Neural cell (in vitro differentiated cells): ENCODE results near the gene SLC32A1. TPM values are rescaled to one million over a fixed set of nuclear protein-coding genes. Genes with fewer than 3 reads are reported as not detected.

Experiments used
- H2AFZ ChIP-seq: fragments of 200-600, 300-800 bp; sonication (generic), shearing (Covaris generic); 2 replicates; pipeline ENCODE4 v1.6.0; 2014; ENCODE audit warnings: low read depth, mild to moderate bottlenecking, antibody characterized with exemption, low read length, moderate library complexity
- H3F3A ChIP-seq: fragments of 200-600 bp; shearing (Covaris generic); 2 replicates; pipeline ENCODE4 v1.6.1; 2016; ENCODE audit warnings: mild to moderate bottlenecking, moderate library complexity, mixed read lengths, antibody characterized with exemption, low read length; ENCODE audit not compliant: insufficient read depth, poor library complexity, severe bottlenecking
- H3K27ac ChIP-seq: fragments of 200-600, 300-800 bp; sonication (generic), shearing (Covaris generic); 2 replicates; pipeline ENCODE4 v1.5.1; 2014; ENCODE audit warnings: mild to moderate bottlenecking, low read length, moderate library complexity
- H3K27me3 ChIP-seq: fragments of 300-800, 200-600 bp; sonication (generic), shearing (Covaris generic); 2 replicates; pipeline ENCODE4 v1.6.0; 2014; ENCODE audit warnings: mild to moderate bottlenecking, low read depth, low read length, moderate library complexity; ENCODE audit not compliant: insufficient read depth
- H3K36me3 ChIP-seq: fragments of 300-800, 200-600 bp; sonication (generic), shearing (Covaris generic); 2 replicates; pipeline ENCODE4 v1.5.1; 2014; ENCODE audit warnings: mild to moderate bottlenecking, antibody characterized with exemption, low read length, moderate library complexity; ENCODE audit not compliant: insufficient read depth
- H3K4me2 ChIP-seq: fragments of 300-800, 200-600 bp; sonication (generic), shearing (Covaris generic); 2 replicates; pipeline ENCODE4 v1.6.0; 2014; ENCODE audit warnings: mild to moderate bottlenecking, low read length
- H3K4me3 ChIP-seq: fragments of 300-800, 200-600 bp; sonication (generic), shearing (Covaris generic); 2 replicates; pipeline ENCODE4 v1.5.1; 2014; ENCODE audit warnings: mild to moderate bottlenecking, low read length, moderate library complexity
- H3K79me2 ChIP-seq: fragments of 200-600 bp; shearing (Covaris generic); replicated peaks from 2 replicates; pipeline ENCODE4 v1.6.0; 2014; ENCODE audit warnings: mild to moderate bottlenecking, low read length, moderate library complexity; ENCODE audit not compliant: insufficient read depth
- H3K9ac ChIP-seq: fragments of 300-800, 200-600 bp; sonication (generic), shearing (Covaris generic); 2 replicates; pipeline ENCODE4 v1.6.1; 2016; ENCODE audit warnings: mild to moderate bottlenecking, low read length, mixed read lengths
- H3K9me2 ChIP-seq: fragments of 200-600 bp; shearing (Covaris generic); 2 replicates; pipeline ENCODE4 v1.6.1; 2016; ENCODE audit warnings: mild to moderate bottlenecking, low read length, mixed read lengths; ENCODE audit not compliant: insufficient read depth
- H3K9me3 ChIP-seq: fragments of 200-600, 300-800 bp; sonication (generic), shearing (Covaris generic); 2 replicates; pipeline ENCODE4 v1.6.1; 2016; ENCODE audit warnings: mild to moderate bottlenecking, mixed run types, low read length, moderate library complexity, mixed read lengths
- H4K20me1 ChIP-seq: fragments of 200-600 bp; shearing (Covaris generic); 2 replicates; pipeline ENCODE4 v1.6.1; 2016; ENCODE audit warnings: mild to moderate bottlenecking, mixed run types; ENCODE audit not compliant: insufficient read depth
- CTCF ChIP-seq: fragments of 450-650 bp; IDR thresholded peaks from 2 replicates; pipeline ENCODE4 v1.5.1; 2014; ENCODE audit warnings: antibody characterized with exemption, mild to moderate bottlenecking, moderate library complexity; ENCODE audit not compliant: poor library complexity, severe bottlenecking
- EP300 ChIP-seq: fragments of 450-650 bp; conservative IDR thresholded peaks from 2 replicates; pipeline ENCODE4 v1.6.1; 2014; ENCODE audit warnings: antibody characterized with exemption, mild to moderate bottlenecking, moderate library complexity; ENCODE audit not compliant: poor library complexity, severe bottlenecking
- MXI1 ChIP-seq: fragments of 450-650 bp; conservative IDR thresholded peaks from 2 replicates; pipeline ENCODE4 v1.6.1; 2014; ENCODE audit warnings: antibody characterized with exemption, mild to moderate bottlenecking; ENCODE audit not compliant: poor library complexity, severe bottlenecking
- POLR2AphosphoS5 ChIP-seq: IDR thresholded peaks from 2 replicates; pipeline ENCODE4 v1.6.1; 2012
- RAD21 ChIP-seq: fragments of 450-650 bp; conservative IDR thresholded peaks from 2 replicates; pipeline ENCODE4 v1.6.1; 2014; ENCODE audit warnings: antibody characterized with exemption, mild to moderate bottlenecking, moderate library complexity
- REST ChIP-seq: IDR thresholded peaks from 2 replicates; pipeline ENCODE4 v1.6.1; 2012; ENCODE audit warnings: borderline replicate concordance
- SMC3 ChIP-seq: fragments of 450-650 bp; conservative IDR thresholded peaks from 2 replicates; pipeline ENCODE4 v1.6.1; 2014; ENCODE audit warnings: antibody characterized with exemption, mild to moderate bottlenecking, moderate library complexity; ENCODE audit not compliant: poor library complexity
- TAF1 ChIP-seq: IDR thresholded peaks from 2 replicates; pipeline ENCODE4 v1.6.1; 2012; ENCODE audit warnings: low read depth
- polyA plus RNA-seq: library from polyadenylated mRNA; depleted of rRNA; stranded (reverse); fragments of >200 nt; gene quantifications from 2 replicates; pipeline ENCODE4 v1.2.3, GENCODE V29; 2014

SLC32A1 gene
- polyA plus RNA-seq, 1 donor from 2014 or later, result 36.2 TPM

DNA sequence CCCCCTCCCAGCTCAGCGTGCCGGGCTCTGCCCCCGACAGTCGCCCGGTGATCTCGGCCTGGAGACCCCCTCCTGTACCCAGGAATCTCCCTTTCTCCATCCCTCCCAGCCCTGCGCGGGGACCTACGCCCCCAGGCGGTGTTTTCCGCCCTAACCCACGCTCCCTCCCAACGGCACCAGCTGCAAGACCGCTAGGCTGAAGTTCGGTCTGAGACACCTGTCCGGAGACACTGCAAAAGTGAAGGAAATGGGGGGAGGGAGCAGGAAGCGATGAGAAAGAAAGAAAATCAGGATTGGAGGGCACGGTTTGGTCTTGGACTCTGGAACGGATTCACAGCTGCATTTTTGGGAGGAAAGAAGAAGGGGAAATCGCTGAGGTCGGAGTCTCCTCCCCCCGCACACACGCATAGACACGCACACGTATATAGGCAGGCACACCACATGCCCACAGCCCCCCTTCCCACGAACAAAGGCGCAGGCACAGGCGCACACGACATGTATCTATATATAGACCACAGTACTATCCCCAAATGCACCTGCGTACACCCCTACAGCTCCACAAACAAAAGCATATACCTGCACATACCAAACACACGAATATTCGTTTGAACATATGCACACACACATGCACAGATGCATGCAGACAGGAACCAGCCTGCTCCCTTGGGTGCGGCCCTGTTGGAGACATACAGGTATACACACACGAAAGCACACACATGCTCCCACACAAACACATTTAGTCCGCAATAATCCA is 1.0 kb downstream of the SLC32A1 start:
- no peak overlapping the region for H2AFZ ChIP-seq
- no peaks in the 10 kb centered on the region for H3K36me3 ChIP-seq
- H3K27ac ChIP-seq, result peak overlapping the region; percentile 99
- H3F3A ChIP-seq, result peaks cover 8% of the 10 kb centered on the region
- H3K9ac ChIP-seq, result peak overlapping the region; percentile 100
- H3K4me2 ChIP-seq, result peak overlapping the region; percentile 94
- H3K9me3 ChIP-seq, result no peaks in the 10 kb centered on the region
- H3K27me3 ChIP-seq, result peaks cover 29% of the 10 kb centered on the region
- H3K9me2 ChIP-seq, result no peaks in the 10 kb centered on the region
- no peaks in the 10 kb centered on the region for H4K20me1 ChIP-seq
- peak; percentile 67 for TF ChIP-seq CTCF
- no peak for TF ChIP-seq POLR2AphosphoS5
- peak; percentile 68 for TF ChIP-seq SMC3
- TF ChIP-seq MXI1, result peak; percentile 65
- no peak for TF ChIP-seq TAF1
- peak; percentile 34 for TF ChIP-seq EP300
- TF ChIP-seq RAD21, result peak; percentile 64
- no peak for TF ChIP-seq REST
- H3K79me2 ChIP-seq, result peaks cover 94% of the 10 kb centered on the region
- peak overlapping the region; percentile 99 for H3K4me3 ChIP-seq

DNA sequence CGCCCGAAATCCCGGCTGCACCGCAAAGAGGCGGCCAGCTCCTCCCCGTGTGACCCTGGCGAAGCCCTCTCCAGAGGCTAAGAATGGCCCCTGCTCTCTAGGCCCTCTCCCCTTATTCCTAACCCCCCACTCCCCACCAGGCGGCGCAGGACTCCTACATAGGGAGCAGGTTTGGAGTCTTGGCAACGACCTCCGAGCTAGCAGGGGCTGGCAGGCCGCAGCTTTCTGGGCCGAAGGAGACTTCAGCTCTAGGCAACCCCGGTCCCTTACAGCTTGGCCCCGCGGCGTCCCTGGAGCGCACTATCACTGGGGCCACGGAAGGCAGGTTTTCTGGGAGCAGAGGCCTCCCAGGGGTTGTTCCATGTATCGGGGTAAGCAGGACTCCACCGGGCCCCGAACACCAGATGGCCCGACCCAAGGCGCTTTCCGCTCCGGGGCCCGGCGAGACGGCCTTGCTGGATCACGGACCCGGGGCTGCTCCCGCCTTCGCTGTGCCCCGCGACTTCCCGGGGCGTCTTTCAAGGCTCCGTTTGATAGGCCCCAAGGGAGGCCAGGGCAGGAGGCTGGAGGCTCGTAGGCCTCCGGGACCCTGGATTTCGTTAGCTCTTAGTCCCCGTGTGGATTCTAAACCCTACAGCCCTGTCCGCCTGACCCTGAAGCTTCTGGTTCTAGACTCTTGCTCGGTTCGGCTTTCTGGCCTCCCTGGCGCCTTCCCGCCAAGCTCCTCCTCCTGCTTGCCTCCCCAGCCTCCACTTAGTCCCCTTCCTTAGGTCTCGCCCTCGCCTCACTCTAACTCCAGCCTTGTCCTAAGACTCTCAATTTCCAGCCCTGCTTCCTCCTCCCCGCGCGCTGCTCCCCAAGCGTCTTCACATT is 1.9 kb downstream of the SLC32A1 start:
- peak overlapping the region; percentile 94 for H3K4me2 ChIP-seq
- H3K9me3 ChIP-seq, result no peaks in the 10 kb centered on the region
- peak overlapping the region; percentile 99 for H3K4me3 ChIP-seq
- no peaks in the 10 kb centered on the region for H4K20me1 ChIP-seq
- H3K27me3 ChIP-seq, result peaks cover 38% of the 10 kb centered on the region
- peaks cover 94% of the 10 kb centered on the region for H3K79me2 ChIP-seq
- H2AFZ ChIP-seq, result peak overlapping the region; percentile 5
- peaks cover 8% of the 10 kb centered on the region for H3F3A ChIP-seq
- H3K36me3 ChIP-seq, result no peaks in the 10 kb centered on the region
- peak overlapping the region; percentile 99 for H3K27ac ChIP-seq
- TF ChIP-seq TAF1 (peak; percentile 54), REST (no peak), RAD21 (peak; percentile 64), SMC3 (peak; percentile 81), CTCF (peak; percentile 82), EP300 (no peak)
- H3K9me2 ChIP-seq, result no peaks in the 10 kb centered on the region
- peak overlapping the region; percentile 100 for H3K9ac ChIP-seq
